Limb (tissue), 2 donors: Measurements from ENCODE around the gene TSSC4.
A peak's percentile ranks its signal among the peaks of the same experiment; 100 is the strongest.

Experiments used
- DNase-seq, 2 donors: peaks; one replicate each; pipeline ENCODE4 v3.0.0-alpha.2; 2016; ENCODE audit errors: extremely low spot score in 2 of 2

Gene TSSC4

DNA sequence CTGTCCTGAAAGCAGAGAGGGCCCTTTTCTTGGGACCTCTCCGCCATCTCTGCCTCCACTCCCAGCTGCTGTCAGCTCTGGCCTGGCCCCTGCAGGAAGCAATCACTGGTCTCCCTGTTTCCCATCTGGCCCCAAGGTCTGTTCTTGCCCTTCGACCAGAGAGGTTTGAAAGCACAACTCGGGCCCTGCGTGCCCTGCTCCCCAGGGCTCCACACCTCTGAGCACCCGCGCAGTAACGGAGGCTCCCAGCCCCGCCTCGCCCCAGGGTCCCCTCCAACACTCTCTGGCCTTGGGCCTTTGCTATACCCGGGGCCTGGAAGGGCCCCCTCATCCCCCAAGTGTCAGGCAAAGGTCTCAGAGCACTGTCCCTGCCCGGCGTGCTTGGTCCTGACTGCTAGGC is 31.2 kb upstream of the TSSC4 start:
- no peak for DNase-seq

DNA sequence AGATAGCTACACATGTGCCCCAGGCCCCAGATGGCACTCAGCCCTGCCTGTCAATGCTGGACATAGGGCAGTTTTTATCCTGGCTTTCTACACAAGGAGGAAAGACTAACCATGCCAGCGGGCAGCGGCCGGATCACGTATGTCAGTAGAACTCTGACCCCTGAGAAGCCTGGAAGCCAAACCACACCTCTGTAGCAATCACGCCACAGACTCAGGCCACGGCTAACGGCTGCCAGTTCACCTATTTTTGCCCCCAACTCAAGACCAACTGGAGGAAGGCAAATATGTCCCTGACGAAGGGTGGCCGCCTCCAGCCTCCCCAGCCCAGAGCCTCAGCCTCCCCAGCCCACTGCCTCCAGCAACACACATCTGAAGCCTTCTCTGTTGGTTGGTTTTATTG is 30.7 kb upstream of the TSSC4 start:
- DNase-seq: no peak

DNA sequence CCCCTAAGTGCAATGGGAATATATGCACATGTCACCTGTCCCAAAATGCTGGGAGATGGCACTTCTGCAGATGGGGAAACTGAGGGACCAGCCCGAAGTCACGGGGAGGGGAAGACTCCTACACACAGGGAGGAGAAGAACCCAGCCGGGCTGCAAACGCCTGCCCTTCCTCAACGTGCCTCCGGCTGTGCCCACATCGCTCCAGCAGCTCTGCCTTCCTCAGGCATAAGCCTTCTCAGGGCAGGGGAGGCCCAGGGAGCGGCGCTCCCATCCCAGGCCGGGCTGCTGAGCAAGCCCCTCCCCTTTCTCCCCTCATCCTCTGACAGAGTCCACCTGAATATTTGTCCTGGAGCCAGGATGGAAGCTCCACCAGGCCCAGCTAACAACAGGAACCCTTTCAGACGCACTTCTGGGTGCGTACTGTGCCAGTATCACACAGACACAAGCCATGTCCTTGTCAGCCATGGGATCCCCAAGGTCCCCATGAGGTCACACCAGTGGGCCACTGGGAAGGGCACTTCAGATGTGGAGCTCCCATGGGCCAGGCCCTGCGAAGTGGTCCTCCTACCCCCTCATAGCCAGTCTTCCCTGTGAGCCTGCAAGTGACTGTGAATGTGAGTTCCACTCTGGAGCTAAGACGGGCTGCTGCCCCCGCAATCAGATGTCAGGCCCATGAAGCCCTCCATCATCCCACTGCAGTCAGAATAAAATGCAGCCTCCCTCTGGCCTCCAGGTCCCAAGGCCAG is 25.9 kb upstream of the TSSC4 start:
- no peak for DNase-seq

DNA sequence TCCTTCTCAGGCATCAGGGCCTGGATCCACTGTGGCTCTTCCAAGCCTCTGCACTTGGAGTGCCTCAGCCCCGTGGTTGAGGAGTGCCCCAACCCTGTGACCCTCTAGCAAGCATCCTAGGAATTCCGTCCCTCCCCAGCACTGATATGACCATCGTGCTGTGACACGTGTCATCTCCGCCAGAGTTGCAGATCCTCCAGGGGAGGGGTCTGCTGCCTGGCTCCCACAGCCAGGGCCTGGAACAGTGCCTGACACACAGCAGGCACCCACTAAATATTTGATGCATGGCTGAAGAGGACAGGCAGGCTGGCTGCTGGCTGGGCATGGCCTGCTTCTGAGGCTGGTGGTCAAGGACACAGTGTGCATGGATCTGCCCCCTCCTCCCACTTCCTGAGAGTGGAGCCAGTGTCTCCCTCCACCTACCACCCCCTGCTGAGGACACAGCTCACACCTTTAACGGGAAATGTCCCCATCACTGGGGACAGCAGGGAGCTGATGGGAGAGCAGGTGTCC is 25.2 kb upstream of the TSSC4 start:
- DNase-seq: no peak

DNA sequence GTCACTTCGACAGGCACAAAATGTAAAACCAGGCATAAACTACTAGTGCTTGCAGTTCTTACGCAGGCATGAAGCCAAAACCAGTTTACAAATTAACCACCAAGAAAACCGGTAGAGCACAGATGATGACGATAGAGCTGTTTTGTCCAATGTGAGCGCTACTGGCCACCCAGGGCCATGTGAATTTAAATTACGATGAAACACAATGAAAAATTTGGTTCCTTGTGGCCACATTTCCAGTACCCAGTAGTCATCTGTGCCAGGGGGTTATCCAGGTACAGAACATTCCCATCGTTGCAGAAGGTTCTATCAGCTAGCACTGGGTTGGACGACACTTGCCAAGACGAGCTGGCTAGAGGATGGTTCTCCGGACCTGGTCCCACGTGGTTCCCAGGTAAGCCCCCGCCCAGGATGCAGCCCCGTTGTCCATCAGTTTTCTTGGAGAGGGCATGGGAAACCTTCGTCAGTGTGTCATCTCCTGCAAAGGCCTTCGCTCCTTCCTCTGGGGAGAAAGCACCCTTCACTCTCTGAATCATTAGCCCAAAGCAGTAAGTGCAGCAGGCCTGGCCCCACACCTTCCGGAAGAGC is 24.5 kb upstream of the TSSC4 start:
- no peak for DNase-seq

DNA sequence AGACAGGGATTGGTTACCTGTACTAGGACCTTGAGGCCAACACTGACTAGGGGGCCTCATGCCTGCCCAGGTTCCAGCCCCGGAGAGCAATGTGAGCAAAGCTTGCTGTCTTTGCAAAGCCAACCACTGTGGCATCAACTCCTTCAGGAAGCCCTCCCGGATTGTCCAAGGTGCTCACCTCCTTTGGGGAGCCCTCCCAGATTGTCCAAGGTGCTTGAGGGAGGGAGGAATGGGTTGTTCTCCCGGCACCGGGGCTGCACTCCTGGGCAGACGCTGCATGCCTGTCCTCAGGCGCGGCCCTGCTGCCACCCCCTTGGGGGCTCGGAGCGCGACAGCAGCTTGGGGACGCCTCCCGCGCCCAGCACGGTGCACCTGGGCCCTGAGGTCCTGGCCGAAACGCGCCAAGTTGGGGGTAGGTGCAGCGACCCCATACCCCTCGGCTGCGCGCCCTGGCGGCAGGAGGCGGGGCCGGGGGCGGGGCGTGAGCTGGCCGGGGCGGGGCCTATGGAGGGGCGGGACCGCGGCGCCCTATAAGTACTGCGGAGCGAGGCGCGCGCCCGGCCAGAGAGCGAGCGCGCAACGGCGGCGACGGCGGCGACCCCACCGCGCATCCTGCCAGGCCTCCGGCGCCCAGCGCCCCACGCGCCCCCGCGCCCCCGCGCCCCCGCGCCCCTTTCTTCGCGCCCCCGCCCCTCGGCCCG is 23.6 kb upstream of the TSSC4 start, which contains the start of gene CD81:
Gene CD81, plus strand, starts transcription at position 560 of the 701 bp plus-strand sequence. CDS start 240 bp downstream, outside the sequence.
- DNase-seq: peak; percentile 45 to 87

DNA sequence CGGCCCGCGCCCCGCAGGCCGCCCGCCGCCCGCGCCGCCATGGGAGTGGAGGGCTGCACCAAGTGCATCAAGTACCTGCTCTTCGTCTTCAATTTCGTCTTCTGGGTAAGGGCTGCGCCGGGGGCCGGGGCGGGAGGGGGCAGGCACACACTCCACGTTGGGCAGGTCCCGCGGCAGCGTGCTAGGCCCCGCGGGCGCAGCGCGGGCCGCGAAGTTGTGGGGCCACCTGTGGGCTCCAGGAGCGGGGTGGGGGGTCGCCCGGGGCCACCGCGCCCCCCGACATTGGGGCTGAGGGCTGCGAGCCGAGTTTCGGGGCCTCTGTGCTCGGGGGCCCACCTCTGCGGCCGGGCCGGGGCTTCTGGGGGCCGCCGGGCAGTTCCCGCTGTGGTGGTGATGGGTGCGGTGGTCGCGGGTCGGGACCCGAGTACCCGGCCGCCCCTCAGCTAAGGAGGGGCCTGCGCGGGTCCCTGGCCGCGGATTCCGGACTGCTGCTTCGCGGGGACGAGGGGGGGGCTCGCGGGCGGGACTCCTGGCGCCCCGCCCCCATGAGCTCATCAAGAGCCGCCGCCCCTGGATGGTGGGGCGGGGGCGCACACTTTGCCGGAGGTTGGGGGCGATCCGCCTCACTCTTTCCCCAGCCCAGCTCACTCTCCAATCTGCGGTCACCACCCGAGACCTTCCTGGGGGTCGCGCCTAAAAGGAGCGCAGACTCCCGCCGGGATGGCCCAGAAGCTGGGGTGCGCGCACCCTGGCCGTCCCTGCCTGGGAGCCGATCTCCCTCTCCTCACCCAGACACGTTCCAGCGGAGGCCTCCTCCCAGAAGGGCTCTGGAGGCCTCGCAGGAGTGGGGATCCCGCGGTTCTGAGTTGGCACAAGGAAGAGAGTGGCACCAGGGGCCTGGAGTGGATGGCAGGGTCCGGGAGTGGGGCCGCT is 22.8 kb upstream of the TSSC4 start:
- peak; percentile 70 to 89 for DNase-seq

DNA sequence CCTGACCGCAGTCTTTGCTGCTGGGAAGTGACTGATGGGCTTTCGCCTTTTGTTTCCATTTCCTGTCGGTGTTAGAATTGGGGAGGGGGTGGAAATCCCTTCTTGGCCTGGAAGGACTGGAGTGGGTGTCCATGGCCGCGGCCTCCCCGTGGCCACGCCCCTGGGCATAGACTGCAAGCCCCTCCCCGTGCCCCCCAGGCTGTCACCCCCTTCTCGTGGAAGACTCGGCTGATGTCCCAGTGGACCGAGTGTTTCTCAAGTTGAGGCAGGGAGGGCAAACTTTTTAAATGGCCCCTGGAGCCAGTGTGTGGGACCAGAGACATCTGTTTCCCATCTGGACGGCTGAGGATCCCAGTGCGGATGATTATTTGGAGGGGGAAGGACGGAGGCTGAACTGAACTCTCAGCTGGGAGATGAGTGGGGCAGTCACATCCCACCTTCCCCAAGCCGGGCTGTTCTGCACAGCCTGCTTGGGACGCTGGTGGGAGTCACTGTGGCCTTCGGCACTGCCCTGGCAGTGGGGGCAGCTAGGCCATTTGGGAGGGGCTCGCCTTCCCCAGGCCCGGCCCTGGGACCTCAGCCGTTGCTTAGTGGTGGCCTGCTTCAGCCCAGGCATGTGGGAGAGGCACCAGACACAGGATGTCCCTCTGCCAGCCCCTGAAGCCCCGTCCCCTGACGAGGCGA is 21.9 kb upstream of the TSSC4 start:
- peak in 1 of 2 donors; percentile 72 for DNase-seq

DNA sequence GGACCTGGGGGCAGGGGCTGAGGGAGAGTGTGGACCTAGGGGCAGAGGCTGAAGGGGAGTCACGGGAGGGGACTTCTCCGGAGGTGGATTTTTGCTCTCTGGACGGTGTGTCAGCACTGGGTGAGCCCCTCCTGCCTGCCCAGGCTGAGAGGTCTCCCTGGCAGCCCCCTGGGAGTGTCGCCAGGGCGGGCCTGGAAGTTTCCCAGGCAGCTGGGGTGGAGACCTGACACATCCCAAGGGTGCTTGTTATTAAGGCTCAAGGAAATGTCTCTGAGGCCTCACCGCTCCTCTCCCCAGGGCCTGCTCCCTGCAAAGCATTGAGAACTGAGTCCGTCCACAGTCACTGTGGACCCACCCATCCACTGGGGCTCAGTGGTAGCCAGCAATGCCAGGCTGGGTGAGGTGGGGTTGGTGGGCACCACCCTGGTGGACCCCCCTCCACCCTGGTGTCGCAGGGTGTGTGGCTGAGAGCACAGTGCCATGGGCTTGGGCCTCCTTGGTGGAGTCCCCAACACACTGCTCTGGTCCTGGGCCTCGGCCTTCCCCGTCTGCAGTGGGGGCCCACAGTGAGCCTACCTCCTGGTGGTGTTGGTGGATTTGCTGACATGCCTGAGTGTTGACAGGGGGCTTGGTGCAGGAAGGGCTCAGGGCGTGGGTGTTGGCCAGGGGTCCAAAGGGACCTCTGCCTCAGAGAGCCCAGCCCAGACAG is 20.9 kb upstream of the TSSC4 start:
- DNase-seq: peak in 1 of 2 donors; percentile 32

DNA sequence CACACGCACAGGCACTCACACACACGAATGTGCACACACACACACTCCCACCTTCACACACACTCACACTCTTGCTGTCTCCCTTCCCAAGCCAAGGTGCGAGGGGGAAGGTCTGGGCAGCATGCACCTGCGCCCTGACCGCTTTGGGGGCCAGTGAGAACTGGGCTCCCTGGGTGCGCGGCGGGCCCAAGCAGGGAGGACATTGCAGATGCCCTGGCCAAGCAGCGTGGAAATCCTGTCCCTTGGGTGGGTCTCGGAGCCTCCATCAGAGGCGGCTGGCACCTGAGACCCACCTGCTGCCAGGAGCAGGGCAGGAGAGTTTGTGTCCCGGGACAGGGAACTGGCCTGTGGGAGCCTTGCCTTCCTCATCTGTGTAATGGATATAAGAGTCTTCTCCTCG is 20.2 kb upstream of the TSSC4 start:
- DNase-seq: no peak

DNA sequence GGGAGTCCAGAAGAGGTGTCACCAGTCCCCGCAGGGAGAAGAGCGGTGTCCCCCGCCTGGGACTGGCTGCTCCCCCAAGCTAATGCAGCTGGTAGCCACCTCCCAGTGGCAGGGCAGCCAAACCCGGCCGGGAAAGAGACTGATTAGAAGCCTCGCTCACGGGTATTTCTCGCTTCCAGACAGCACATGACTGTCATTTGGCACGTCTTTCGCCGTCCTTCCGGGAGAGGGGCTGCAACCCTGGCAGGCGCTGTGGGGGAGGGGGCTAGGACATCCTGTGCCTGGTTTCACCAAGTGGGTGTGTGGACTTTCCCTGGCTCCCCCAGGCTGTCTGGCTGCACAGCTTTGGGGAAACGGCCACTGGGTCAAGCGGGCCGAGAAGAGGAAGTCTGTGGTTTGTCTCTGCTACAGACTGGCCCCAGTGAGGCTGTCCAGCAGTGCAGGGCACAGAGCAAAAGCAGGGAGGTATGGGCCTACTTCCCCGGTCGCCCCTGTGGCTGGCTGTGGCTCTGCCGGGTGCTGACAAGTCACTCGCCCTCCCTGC is 19.7 kb upstream of the TSSC4 start:
- DNase-seq: no peak

DNA sequence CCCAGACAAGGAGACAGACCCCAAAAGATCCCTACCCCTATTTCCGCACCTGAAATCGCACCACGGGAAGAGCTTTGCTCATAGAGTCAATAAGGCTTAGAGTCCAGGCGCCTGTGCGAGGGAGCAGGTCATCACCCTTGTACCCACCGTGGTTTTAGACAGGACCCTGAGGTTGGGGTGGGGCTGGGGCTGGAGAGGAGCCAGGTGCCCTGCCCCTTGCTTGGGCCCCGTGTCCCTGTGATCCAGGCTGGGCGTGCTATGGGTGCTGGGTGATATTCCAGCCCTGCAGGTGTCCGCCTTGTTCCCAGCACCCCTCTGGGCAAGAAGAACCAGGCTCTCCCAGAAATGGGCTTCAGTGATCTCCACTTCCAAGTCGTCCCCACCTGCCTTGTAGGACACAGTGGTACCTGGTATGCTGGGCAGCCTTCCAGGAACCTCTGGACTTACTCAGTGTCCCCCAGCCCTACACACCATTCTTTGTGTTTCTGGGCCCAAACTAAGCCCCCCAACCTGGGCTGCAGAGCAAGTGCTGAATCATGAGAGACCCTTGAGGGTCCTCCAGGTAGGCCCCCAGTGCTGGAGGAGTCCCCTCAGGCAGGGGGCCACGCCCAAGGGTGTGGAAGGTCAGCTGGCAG is 18.9 kb upstream of the TSSC4 start:
- no peak for DNase-seq

DNA sequence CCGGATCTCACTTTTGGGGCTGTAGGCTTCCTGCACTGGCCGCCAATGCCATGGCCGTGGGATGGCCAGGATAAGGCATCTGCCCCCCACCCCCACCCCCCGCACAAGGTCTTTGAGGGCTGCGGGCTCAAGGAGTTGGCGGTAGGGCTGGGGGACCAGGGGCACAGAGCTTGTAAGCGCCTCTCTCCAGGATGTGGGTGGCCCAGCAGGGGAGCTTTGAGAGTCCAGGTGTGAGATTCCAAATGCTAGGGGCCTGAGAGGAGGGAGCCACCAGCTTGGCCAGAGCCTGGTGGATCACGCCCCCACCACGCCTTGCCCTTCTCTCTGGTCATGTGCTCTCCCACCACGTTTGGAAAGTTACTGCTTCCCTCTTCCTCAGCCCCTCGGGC is 18.4 kb upstream of the TSSC4 start:
- DNase-seq: no peak

DNA sequence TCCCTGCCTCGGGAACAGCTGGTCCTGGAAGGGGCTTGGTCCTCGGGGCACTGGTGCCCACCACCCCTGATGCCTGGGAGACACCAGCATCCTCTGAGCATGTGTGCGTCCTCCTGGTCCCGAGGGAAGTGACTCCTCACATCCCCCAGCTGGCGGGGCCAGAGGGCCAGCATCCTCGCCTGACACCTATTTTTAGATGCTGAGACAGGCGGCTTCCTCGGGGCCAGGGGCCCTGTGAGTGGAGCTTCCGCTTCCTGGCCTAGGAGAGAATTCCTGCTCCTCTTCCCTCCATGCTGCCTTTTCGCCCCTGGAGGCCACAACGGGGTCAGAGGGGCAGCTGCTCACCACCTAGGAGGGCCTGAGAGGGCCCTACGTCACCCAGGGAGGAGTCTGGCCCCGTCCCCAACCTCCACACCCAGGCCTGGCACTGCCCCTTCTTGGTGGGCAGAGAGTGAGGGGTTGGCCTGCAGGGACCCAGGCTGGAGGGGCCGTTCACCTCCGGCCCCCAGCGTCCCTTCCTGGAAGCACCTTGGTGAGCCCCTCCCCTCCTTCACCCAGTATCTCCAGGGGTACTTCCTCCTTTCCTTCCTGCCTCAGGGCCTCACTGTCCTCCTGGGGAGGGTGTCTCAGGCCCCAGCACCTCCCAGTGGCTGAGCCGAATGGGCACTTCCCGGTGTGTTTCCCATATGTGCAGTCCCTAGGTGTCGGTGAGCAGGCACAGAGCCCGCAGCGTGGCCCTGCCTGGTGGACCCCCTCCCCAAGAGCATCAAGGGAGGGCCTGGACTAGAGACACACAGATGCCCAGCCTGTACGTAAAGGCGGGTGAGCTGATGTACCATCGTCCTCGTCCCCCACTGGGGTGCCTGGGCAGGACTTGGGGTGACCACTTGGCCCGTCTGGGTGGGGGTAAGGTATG is 17.4 kb upstream of the TSSC4 start:
- DNase-seq: no peak

DNA sequence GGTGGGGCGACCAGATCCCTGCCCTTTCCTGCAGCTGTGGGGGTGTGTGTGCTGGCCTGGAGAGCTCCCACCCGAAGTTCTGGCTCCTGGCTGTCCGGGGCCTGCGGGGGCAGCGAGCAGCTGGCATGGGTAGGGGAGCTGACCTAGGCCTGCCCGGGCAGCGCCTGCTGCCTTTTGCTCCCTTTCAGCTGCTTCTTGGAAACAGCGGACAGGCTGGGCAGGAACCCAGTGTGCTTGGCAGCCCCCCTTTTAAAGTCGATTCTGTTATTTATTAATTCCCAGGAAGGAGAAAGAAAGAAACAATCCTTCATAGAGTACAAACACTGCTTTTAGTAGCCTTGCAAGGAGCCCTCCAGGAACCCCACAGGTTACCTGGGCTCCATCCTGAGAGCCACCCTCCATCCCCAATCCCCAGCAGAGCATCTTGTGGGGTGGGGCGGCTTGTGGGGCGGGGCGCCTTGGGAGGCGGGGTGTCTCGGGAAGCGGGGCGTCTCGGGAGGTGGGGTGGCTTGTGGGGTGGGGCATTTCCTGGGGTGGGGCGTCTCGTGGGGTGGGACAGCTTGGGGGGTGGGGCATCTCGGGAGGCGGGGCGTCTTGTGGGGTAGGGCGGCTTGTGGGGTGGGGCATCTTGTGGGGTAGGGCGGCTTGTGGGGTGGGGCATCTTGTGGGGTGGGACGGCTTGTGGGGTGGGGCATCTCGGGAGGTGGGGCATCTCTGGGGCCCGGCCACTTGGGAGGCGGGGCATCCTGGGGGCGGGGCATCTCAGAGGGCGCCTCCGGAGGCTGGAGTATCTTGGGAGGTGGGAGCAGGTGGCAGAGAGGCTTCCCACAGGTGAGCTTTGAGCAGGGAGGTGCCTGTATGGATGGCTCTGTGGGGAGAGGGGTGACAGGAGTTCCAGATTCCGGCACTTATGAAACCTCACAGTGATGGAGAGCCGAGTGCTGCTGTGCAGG is 16.4 kb upstream of the TSSC4 start:
- no peak for DNase-seq

DNA sequence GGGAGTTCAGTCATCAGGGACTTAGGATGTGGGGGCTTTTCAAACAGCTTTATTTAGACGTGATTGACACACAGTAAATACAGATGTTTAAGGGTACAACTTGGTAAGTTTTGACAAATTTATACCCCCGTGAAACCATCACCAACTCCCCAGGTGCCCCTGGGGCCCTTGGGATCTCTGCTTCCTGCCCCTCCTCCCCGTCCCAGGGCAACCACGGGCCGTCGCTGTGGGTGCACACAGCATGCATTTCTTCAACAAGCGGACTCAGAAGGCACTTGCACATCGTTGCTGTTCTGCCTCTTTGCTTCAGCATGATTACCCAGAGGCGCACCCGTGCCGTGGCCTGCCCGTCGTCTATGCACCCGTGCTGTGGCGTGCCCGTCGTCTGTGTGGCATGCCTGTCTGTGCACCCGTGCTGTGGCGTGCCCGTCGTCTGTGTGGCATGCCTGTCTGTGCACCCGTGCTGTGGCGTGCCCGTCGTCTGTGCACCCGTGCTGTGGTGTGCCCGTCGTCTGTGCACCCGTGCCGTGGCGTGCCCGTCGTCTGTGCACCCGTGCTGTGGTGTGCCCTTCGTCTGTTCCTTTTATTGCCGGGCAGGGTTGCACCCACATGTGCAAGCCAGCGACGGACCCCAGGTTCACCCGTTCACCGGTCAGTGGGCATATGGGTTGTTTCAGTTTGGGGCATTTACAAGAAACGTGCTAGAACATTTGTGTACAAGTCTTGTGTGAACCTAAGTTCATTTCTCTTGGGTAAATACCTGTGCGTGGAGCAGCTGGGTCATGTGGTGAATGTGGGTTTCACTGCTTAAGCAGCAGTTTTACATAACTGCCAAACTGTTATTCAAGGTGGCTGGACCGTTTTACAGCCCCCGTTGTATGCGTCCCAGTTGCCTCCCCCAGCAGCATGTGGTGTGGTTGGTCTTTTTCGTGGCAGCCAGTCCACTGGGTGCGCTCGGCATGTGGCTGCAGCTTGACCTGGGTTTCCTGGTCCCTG is 15.1 kb upstream of the TSSC4 start:
- DNase-seq: no peak
